Measurements from ENCODE around the gene AQP1.

- TF ChIP-seq CTCF (IDR thresholded peaks at IDR 0.05 in 4 of 5, conservative IDR thresholded peaks at IDR 0.05 in 1 of 5), result no peak
- no peak for TF ChIP-seq POLR2A (IDR thresholded peaks at IDR 0.05)
Observed at GRCh38 chr7:30910411-30911073, 1.1 kb upstream of the AQP1 start.

Data from gastrocnemius medialis (tissue), 4 donors.